Common myeloid progenitor, CD34-positive (primary cell): ENCODE data around the gene IGF1R.

Experiments used
- CTCF ChIA-PET: fragments of 350-600 bp; sonication (Branson Sonifier 250); formaldehyde crosslinking; loops from one replicate; lab custom pipeline; 2021; ENCODE audit warnings: antibody characterized with exemption; lab: Charles Lee
- POLR2A ChIA-PET: fragments of 350-600 bp; sonication (Branson Sonifier 250); formaldehyde crosslinking; loops from one replicate; lab custom pipeline; 2021; ENCODE audit warnings: antibody characterized with exemption; lab: Charles Lee
- DNase-seq, 3 donors: peaks; one replicate each; pipeline versions ENCODE4 v3.0.0 to v3.0.0-alpha.2; 2013
- H3K27ac ChIP-seq, 2 experiments: 1 replicate in 1 of 2; 2 replicates in 1 of 2; pipeline ENCODE4 v1.7.0; 2013; ENCODE audit warnings: inconsistent platforms in 2 of 2, low read length in 2 of 2, mild to moderate bottlenecking in 2 of 2, low read depth in 1 of 2, moderate library complexity in 1 of 2; ENCODE audit not compliant: severe bottlenecking in 2 of 2, insufficient read depth in 1 of 2, poor library complexity in 1 of 2
- H3K27me3 ChIP-seq, 5 experiments: replicated peaks in 2 of 5; 1 replicate in 3 of 5; 2 replicates in 2 of 5; pipeline versions ENCODE4 v1.6.1 to v1.7.0; 2013; ENCODE audit warnings: low read length in 4 of 5, mild to moderate bottlenecking in 2 of 5, moderate library complexity in 2 of 5, inconsistent platforms in 1 of 5; ENCODE audit not compliant: insufficient read depth in 5 of 5, control insufficient read depth in 4 of 5
- H3K36me3 ChIP-seq, 4 experiments: 1 replicate in 2 of 4; 2 replicates in 2 of 4; pipeline versions ENCODE4 v1.6.1 to v1.7.0; 2013; ENCODE audit warnings: low read length in 3 of 4, control low read depth in 1 of 4, mild to moderate bottlenecking in 1 of 4; ENCODE audit not compliant: control insufficient read depth in 4 of 4, insufficient read depth in 4 of 4
- H3K4me1 ChIP-seq, 4 experiments: 1 replicate in 3 of 4; 2 replicates in 1 of 4; pipeline versions ENCODE4 v1.6.1 to v1.7.1; 2013; ENCODE audit warnings: low read length in 3 of 4, mild to moderate bottlenecking in 3 of 4, control low read depth in 1 of 4, inconsistent platforms in 1 of 4, moderate library complexity in 1 of 4; ENCODE audit not compliant: control insufficient read depth in 4 of 4, insufficient read depth in 4 of 4; ENCODE audit errors: control extremely low read depth in 1 of 4
- H3K4me3 ChIP-seq, 7 experiments: 1 replicate in 4 of 7; 2 replicates in 3 of 7; pipeline versions ENCODE4 v1.5.1 to v1.7.0; 2013; ENCODE audit warnings: mild to moderate bottlenecking in 7 of 7, low read length in 6 of 7, moderate library complexity in 6 of 7, inconsistent platforms in 2 of 7, low read depth in 2 of 7, control low read depth in 1 of 7; ENCODE audit not compliant: insufficient read depth in 4 of 7, control insufficient read depth in 1 of 7; ENCODE audit errors: extremely low read depth in 1 of 7
- H3K9me3 ChIP-seq, 5 experiments: 1 replicate in 4 of 5; 2 replicates in 1 of 5; pipeline versions ENCODE4 v1.6.1 to v1.7.1; 2013; ENCODE audit warnings: low read length in 4 of 5, mild to moderate bottlenecking in 2 of 5, inconsistent platforms in 1 of 5, low read depth in 1 of 5, moderate library complexity in 1 of 5; ENCODE audit not compliant: control insufficient read depth in 4 of 5, insufficient read depth in 2 of 5; ENCODE audit errors: control extremely low read depth in 1 of 5
- WGBS: methylation state at CpG from one replicate; pipeline ENCODE4 v1.1.5; 2013; ENCODE audit not compliant: insufficient coverage; 5-methylcytosine and 5-hydroxymethylcytosine counted together

Gene IGF1R

DNA sequence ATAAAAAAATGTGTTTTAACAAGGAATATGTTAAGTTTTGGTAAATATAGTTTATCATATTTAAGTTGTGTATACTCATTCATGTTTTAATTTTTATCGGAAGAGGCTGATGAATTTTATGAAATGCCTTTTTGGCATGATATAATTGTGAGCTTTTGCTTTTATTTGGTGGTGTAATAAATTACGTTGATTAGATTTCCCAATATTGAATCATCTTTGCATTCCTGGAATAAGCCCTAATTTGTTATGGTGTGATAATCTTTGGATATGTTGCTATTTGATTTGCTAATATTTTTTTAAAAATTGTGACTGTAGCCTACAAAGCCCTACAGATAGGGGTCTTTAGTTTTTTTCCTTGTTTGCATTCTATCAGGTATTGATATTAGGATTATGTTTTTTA, 107.4 kb downstream of the IGF1R start:
- no CpG with 5 or more reads among the region's 2 CpGs for WGBS
- ChIA-PET CTCF (interaction anchor here (2.4 to 2.8 kb wide), 2 partner anchors 11 to 24 kb away, joined by 7 to 8 read pairs; no protein-coding TSS in a partner anchor), POLR2A (interaction anchor here (1.0 kb wide), 1 partner anchor 38 kb away, joined by 3 read pairs; no protein-coding TSS in a partner anchor)
- Histone ChIP-seq H3K36me3 (no peaks in the 10 kb centered on the region), H3K27me3 (no peaks in the 10 kb centered on the region), H3K27ac (no peak overlapping the region), H3K4me1 (peaks cover 13 to 28% (median 16%) of the 10 kb centered on the region in 4 experiments), H3K9me3 (no peaks in the 10 kb centered on the region), H3K4me3 (no peak overlapping the region)
- DNase-seq = no peak

DNA sequence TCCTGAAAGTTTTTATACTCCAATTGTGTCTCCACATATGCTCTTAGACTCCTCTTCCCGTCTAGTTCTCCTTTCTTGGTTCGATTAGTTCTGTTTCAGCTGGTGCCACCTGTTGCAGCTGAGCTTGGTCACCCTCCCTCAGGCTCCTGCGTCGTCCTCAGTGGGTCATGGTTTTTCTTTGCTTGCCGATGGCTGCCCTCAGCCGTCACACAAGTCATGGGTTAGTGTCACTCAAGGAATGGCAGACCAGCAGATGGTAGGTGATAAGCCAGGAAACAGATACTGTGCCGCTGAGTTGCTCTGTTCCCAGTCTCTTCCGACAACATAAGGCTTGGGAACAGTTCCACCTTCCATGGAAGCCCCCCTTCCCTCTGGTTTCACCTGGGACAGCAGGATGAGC, 109.9 kb downstream of the IGF1R start:
- Histone ChIP-seq H3K9me3 (no peaks in the 10 kb centered on the region), H3K27ac (no peak overlapping the region), H3K4me1 (peaks cover 13 to 31% (median 16%) of the 10 kb centered on the region in 4 experiments), H3K27me3 (no peaks in the 10 kb centered on the region), H3K36me3 (no peaks in the 10 kb centered on the region), H3K4me3 (no peak overlapping the region)
- WGBS = 23% methylated on average over 6 of the region's 8 CpGs
- ChIA-PET CTCF (interaction anchor here (0.6 to 1.9 kb wide), 2 partner anchors 21 to 238 kb away, joined by 3 to 6 read pairs; no protein-coding TSS in a partner anchor), POLR2A (no interaction called here)
- DNase-seq = peak in 2 of 3 donors; percentile 58 to 76

DNA sequence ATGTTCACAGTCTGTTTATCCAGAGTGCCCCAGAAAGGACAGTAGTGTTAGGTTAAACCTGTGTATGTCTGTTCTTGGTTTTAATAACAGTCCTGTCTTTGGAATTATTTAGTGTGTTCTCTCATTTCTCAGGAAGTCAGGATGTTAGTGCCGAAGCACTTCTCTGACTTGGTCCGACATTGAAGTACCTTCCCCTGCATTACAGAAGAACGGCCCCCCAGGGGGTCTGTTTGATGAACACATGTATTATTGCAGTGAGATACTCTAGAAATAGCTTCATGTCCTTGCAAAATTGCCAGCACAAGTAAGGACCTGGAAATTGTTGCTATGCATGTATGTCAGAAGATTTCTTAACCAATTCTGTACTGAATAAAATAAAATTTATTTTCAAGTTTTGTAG, 110.9 kb downstream of the IGF1R start:
- H3K27ac ChIP-seq = no peak overlapping the region

DNA sequence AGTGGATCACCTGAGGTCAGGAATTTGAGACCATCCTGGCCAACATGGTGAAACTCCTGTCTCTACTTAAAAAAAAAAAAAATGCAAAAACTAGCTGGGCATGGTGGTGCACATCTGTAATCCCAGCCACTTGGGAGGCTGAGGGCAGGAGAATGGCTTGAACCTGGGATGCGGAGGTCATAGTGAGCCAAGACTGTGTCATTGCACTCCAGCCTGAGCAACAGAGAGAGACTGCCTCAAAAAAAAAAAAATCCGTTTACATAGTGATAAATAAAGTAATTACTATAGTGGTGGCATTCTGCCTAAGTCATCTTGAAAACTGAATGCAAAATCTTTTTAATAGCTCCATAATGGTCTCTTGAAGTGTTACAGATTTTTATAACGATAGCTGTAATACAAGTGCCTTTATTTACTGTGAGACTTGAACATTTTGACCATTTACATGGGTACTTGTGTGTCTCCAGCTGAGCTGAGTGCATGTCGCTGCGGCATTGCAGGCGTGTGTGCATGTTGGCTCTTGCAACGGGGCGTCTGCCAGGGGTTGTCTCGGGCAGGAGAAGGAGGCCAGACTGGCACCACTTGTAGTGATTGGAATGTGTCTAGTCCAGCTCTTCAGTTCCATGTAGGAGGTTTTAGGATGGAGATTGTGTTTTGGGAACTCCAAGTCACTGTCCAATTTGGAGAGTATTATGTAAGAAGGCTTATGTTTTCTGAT, 111.9 kb downstream of the IGF1R start:
- H3K9me3 ChIP-seq = no peaks in the 10 kb centered on the region
- POLR2A ChIA-PET = no interaction called here
- WGBS = 95% methylated on average over 7 of the region's 9 CpGs
- H3K27ac ChIP-seq = no peak overlapping the region
- DNase-seq = no peak
- CTCF ChIA-PET = interaction anchor here (1.2 to 1.9 kb wide), 3 partner anchors 9 to 19 kb away, joined by 5 to 12 read pairs (median 6); no protein-coding TSS in a partner anchor
- peaks cover 0 to 15% (median 3%) of the 10 kb centered on the region in 4 experiments for H3K4me1 ChIP-seq
- no peaks in the 10 kb centered on the region for H3K36me3 ChIP-seq
- H3K4me3 ChIP-seq = no peak overlapping the region
- no peaks in the 10 kb centered on the region for H3K27me3 ChIP-seq

More for the DNA sequence above, 110.9 kb downstream of the IGF1R start:
- no peaks in the 10 kb centered on the region for H3K27me3 ChIP-seq
- ChIA-PET CTCF (interaction anchor here (1.3 to 1.9 kb wide), 2 partner anchors 13 to 20 kb away, joined by 5 to 6 read pairs; no protein-coding TSS in a partner anchor), POLR2A (no interaction called here)
- DNase-seq = no peak
- H3K4me3 ChIP-seq = no peak overlapping the region
- WGBS = 92% methylated on average over 2 of the region's 3 CpGs
- no peaks in the 10 kb centered on the region for H3K9me3 ChIP-seq
- no peaks in the 10 kb centered on the region for H3K36me3 ChIP-seq
- peaks cover 6 to 23% (median 9%) of the 10 kb centered on the region in 4 experiments for H3K4me1 ChIP-seq

DNA sequence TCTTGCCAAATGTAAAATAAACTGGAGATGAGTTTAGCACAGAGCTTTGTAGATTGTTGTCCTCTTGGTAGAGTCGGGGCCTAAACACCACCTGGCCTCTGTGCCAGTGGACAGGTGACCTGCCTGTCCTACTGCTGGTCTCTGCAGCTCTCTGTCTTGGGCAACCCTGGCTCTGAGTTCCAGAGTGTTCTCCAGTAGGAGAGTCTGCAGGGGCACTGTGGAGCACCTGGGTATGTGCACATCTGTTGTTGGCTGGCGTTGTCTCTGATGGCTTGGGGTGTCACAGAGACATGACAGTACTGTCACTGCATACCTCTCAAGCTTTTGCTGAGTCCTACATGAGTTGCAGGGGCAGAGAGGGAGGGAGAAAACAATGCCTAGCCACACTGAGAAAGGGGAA, 112.6 kb downstream of the IGF1R start:
- WGBS = 95% methylated on average over 2 of the region's 2 CpGs
- CTCF ChIA-PET = interaction anchor here (1.2 to 1.9 kb wide), 3 partner anchors 10 to 18 kb away, joined by 5 to 12 read pairs (median 6); no protein-coding TSS in a partner anchor
- Histone ChIP-seq H3K9me3 (no peaks in the 10 kb centered on the region), H3K27me3 (no peaks in the 10 kb centered on the region), H3K36me3 (no peaks in the 10 kb centered on the region), H3K27ac (no peak overlapping the region), H3K4me1 (peaks cover 0 to 13% (median 1%) of the 10 kb centered on the region in 4 experiments), H3K4me3 (no peak overlapping the region)
- DNase-seq = no peak
- POLR2A ChIA-PET = no interaction called here

DNA sequence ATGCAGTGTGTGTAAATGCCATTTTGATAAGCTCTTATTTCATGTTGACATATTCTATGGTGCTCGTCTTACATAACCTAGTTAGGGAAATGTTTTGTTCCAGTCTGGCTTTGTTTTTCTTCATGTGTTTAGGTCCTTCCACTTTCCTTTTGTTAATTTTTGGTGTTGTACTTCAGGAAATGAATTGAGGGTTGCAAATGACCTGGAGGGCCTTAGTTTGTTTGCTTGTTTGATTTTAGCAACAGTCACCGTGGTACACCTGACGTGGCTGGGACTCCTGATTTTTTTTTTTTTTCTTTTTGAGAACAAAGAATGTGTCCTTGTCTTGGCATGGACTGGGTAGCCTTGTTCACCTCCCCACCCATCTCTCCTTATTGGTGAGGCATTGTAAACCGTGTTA, 114.8 kb downstream of the IGF1R start:
- Histone ChIP-seq H3K4me3 (no peak overlapping the region), H3K9me3 (no peaks in the 10 kb centered on the region), H3K36me3 (no peaks in the 10 kb centered on the region), H3K4me1 (peaks cover 0 to 8% (median 1%) of the 10 kb centered on the region in 4 experiments), H3K27ac (no peak overlapping the region), H3K27me3 (no peaks in the 10 kb centered on the region)
- DNase-seq = no peak
- ChIA-PET POLR2A (interaction anchor here (0.6 kb wide), 1 partner anchor 14 kb away, joined by 8 read pairs; no protein-coding TSS in a partner anchor), CTCF (interaction anchor here (1.1 to 1.5 kb wide), 3 partner anchors 8 to 10 kb away, joined by 3 to 8 read pairs (median 4); no protein-coding TSS in a partner anchor)
- 88% methylated on average over 4 of the region's 4 CpGs for WGBS

DNA sequence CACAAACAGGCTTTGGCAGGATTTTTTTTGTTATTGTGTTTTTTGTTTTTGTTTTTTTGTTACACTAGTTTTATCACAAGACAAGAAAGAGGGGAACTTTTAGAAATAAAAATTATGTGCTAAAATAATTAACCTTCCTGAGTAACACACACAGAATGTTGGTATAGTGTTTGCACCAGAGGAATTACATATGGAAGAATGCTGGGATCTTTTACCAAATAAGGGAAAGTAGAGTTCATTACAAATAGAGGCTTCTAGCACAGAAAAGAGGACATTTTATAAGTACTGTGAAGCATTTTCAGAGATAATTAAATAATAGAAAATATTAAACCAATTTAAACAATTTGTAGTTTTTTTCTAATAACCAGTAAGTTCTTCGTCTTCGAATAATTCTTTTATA, 116.0 kb downstream of the IGF1R start:
- WGBS = no CpG with 5 or more reads among the region's 2 CpGs
- POLR2A ChIA-PET = no interaction called here
- CTCF ChIA-PET = interaction anchor here (1.1 to 3.2 kb wide), 5 partner anchors 8 to 51 kb away, joined by 3 to 9 read pairs (median 4); no protein-coding TSS in a partner anchor

More for the DNA sequence above, 116.0 kb downstream of the IGF1R start:
- Histone ChIP-seq H3K4me3 (no peak overlapping the region), H3K4me1 (peaks cover 0 to 3% (median 1%) of the 10 kb centered on the region in 4 experiments), H3K9me3 (no peaks in the 10 kb centered on the region), H3K36me3 (no peaks in the 10 kb centered on the region), H3K27ac (no peak overlapping the region), H3K27me3 (no peaks in the 10 kb centered on the region)
- DNase-seq = no peak
